Stimulated activated CD8-positive, alpha-beta memory T cell treated with anti-CD3 and anti-CD28 coated beads, Interleukin-12 subunit alpha, Interleukin-12 subunit beta, amount 100 ng/mL, for 4 hours (primary cell): ENCODE data around the gene DSCAM.

Source experiments
- DNase-seq: peaks from one replicate; pipeline ENCODE4 v3.0.0-alpha.2; 2020; ENCODE audit warnings: low read depth

DSCAM gene

GRCh38 chr21:40534886-40535285 is 312.1 kb downstream of the DSCAM start:
- no peak for DNase-seq

- DNase-seq, result no peak
These were observed 315.4 kb downstream of the DSCAM start for GRCh38 chr21:40531431-40532110.

GRCh38 chr21:40531016-40531415 is 315.9 kb downstream of the DSCAM start:
- no peak for DNase-seq

- DNase-seq, result no peak
These were observed 329.3 kb downstream of the DSCAM start for GRCh38 chr21:40517646-40518045.

- DNase-seq, result no peak
These were observed 330.6 kb downstream of the DSCAM start for GRCh38 chr21:40516335-40516734.

GRCh38 chr21:40512590-40512989 is 334.4 kb downstream of the DSCAM start:
- DNase-seq, result no peak

- no peak for DNase-seq
These were observed 339.0 kb downstream of the DSCAM start for GRCh38 chr21:40507978-40508377.

- no peak for DNase-seq
These were observed 341.3 kb downstream of the DSCAM start for GRCh38 chr21:40505681-40506080.

- no peak for DNase-seq
These were observed 341.7 kb downstream of the DSCAM start for GRCh38 chr21:40505244-40505643.

- DNase-seq, result no peak
These were observed 342.1 kb downstream of the DSCAM start for GRCh38 chr21:40504825-40505224.

- no peak for DNase-seq
These were observed 350.8 kb downstream of the DSCAM start for GRCh38 chr21:40496116-40496515.

- no peak for DNase-seq
These were observed 356.6 kb downstream of the DSCAM start for GRCh38 chr21:40490408-40490807.

GRCh38 chr21:40489001-40489400 is 358.0 kb downstream of the DSCAM start:
- no peak for DNase-seq

- DNase-seq, result no peak
These were observed 365.2 kb downstream of the DSCAM start for GRCh38 chr21:40481764-40482163.

GRCh38 chr21:40474513-40474912 is 372.4 kb downstream of the DSCAM start:
- no peak for DNase-seq

- DNase-seq, result no peak
These were observed 374.9 kb downstream of the DSCAM start for GRCh38 chr21:40472013-40472412.

GRCh38 chr21:40471103-40471502 is 375.9 kb downstream of the DSCAM start:
- no peak for DNase-seq

- DNase-seq, result no peak
These were observed 380.0 kb downstream of the DSCAM start for GRCh38 chr21:40466893-40467483.

GRCh38 chr21:40465382-40465781 is 381.6 kb downstream of the DSCAM start:
- DNase-seq, result no peak

GRCh38 chr21:40463176-40463575 is 383.8 kb downstream of the DSCAM start:
- DNase-seq, result no peak

GRCh38 chr21:40461008-40461407 is 385.9 kb downstream of the DSCAM start:
- no peak for DNase-seq

GRCh38 chr21:40457741-40458140 is 389.2 kb downstream of the DSCAM start:
- no peak for DNase-seq

- DNase-seq, result no peak
These were observed 392.9 kb downstream of the DSCAM start for GRCh38 chr21:40454057-40454456.

- DNase-seq, result no peak
These were observed 393.8 kb downstream of the DSCAM start for GRCh38 chr21:40453183-40453582.
